GM19025 (cell line): ENCODE measurements around the gene TBC1D14.
"Not testable (repeated sequence)": the region's sequence is repeated elsewhere in the genome, so short reads cannot be mapped to it uniquely, and the experiment has no call there.

ENCODE experiments used
- ATAC-seq: cut with Tn5 transposase; IDR thresholded peaks from one replicate; pipeline ENCODE4 v1.9.1; 2021; ENCODE audit warnings: mild to moderate bottlenecking, low read depth, moderate library complexity; ENCODE audit not compliant: unreplicated experiment

TBC1D14 gene

DNA sequence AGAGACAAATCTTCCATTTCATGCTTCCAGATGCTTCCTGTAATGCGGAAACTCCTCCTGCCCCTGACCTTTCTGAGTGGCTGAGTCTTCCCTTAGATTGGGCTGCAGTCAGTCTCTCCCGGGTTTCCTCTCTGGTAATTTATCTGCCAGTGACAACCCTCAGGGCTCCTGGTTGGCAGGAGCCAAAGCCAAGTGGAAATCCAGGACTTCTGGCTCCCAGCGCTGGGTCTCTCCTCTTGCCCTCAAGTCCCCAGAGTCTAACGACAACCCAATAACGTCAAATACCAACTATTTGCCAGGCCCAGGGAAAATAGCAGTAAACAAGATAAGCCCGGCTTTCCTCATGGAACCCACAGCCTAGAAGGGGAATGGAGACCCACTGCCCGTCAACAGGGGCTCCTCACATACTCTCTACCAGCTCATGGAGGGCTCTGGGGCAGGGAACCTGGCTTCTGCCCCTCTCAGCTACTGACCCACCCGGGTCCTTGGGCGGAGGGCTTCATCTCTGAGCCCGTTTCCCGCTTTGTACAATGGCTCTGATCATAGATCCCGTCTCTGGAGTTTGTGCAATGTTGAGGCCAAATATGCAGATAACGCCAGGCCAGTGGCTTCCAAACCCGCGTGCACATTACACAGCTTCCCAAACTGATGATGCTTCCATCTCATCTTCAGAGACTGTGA is 1.1 kb upstream of the TBC1D14 start:
- ATAC-seq = no peak

DNA sequence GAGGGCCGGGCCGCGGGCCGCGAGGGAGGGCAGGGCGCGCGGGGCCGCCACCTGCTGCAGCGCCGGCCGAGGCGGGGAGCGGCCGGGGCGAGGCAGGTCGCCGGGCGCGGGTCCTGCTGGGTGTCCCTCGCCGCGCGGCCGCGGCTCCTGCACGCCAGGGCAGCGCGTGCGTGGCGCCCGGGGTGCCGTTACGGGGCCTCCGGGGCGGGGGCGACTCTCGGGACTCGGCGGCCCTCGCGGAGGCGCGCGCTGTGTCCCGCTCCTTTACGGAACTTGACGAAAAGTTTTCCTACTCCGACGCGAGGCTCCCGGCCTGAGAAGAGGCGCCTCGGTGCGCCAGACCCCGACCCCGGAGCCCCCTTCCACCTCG is 329 bp downstream of the TBC1D14 start:
- peak; percentile 32 for ATAC-seq

DNA sequence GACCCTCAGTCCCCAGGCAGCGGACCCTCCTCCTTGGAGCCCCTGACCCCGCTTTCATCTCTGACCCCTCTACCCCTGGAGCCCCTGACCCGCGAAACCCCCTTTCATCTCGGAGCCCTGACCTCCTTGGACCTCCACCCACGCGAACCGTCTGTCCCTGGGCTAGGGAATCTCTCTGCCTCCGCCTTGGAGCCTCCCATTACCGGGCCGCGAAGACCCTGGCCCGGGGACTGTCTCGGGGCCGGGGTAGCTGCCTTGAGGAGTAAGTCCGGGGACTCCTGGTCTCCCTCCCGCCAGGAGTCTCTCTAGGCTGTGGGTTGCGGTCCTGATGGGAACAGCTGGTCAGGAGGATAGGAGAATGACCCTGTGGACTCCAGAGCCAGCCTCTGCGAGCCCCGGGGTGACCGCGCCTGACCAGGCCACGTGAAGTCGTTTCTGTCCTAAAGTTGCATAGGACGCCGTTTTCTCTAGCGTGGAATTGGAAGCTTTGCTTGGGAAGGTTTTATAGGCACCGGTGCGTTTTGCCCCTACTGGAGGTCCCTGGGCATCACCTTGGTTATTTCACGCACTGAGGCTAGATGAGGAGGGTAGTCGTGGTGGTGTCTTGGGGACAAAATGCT is 824 bp downstream of the TBC1D14 start:
- ATAC-seq = no peak

DNA sequence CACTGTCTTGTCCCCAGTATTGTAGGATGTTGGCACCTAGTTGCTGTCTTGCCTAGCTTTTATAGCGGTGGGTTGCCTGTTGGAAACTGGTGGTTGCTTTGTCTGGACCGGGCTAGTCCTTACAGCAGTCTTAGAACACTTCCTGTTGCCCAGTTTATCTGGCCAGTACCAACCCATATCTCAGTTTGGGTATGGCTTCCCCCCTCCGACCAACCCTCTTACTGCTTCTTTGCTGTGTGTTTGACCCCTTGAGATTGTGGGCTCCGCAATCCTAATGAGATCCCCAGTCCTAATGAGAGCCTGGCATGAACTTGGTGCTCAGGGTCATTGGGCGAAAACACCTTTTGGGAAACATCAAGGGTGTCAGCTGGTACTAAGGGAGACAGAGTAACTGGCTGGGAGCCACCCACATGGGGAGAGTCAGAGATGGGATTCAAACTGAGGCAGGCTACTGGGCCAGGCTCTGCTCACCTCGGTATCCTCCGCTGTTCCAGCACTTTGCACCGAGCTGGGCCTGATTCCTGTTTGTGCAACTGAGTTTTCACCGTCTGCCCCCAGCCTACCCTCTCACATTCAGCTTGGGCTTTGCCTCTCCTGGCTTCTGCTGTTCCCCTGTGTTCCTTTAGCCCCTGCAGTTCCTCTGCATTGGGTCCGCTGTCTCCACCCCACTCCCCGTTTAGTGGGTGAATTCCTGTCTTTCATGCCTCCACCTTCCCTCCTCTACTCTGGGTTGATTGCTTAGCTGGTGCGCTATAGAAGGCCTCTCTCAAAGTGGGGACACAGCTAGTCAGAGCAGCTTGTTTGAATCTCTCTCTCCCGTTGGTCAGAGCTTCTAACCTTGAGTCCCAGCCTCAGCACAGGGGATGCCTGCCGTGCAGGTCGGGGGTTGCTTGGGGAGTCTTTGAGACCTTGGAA is 1.6 kb downstream of the TBC1D14 start:
- ATAC-seq = no peak

DNA sequence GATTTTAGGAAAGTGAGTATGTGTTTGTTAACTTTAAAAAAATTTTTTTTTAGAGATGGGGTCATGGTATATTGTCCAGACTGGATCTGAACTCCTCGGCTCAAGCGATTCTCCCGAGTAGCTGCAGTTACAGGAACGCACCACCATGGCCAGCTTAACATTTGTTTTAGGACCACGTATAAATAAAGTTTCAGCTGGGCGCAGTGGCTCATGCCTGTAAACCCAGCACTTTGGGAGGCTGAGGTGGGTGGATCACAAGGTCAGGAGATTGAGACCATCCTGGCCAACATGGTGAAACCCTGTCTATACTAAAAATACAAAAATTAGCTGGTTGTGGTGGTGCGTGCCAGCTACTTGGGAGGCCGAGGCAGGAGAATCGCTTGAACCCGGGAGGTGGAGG is 2.3 kb downstream of the TBC1D14 start:
- ATAC-seq = not testable (repeated sequence)

DNA sequence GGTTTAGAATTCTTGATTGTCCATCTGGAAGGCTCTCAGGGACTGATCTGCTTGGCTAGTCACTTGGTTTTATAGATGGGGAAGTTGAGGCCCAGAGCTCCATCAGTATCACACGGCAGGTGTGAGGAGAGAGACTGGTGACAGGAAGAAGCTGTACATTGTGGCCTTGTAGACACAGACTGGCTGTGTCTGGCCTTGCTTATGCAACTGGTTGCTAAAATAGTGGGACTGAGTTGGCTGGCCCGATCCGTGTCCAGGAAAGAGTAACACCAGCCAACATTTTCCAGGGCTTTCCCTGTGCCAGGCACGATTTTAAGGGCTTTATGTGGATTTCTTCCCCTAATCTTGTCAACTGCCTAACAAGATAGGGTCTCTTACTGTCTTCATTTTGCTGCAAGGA is 2.8 kb downstream of the TBC1D14 start:
- no peak for ATAC-seq

DNA sequence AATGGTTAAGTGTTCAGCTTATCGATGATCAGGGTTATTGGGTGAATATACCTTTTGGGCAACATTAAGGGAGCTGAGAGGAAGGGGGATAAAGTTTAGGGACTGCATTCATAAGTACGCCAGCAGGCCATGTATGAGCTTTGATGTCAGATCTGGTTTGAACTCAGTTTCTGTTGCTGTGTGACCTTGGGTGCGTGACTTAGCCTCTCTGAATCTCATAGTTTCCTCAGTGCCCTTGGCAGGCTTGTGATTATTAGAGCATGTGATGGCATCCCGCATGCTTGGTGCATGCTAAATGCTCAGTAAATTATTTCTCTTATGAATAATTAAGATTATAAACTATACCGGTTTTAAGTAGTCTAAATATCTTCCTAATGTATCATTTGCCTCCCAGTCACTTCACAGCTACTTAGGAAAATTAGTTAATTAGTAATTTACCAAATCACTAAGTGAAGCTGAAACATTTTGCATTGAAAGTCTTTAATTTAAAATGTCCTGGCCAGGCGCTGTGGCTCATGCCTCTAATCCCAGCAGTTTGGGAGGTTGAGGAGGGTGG is 3.8 kb downstream of the TBC1D14 start:
- ATAC-seq = no peak

DNA sequence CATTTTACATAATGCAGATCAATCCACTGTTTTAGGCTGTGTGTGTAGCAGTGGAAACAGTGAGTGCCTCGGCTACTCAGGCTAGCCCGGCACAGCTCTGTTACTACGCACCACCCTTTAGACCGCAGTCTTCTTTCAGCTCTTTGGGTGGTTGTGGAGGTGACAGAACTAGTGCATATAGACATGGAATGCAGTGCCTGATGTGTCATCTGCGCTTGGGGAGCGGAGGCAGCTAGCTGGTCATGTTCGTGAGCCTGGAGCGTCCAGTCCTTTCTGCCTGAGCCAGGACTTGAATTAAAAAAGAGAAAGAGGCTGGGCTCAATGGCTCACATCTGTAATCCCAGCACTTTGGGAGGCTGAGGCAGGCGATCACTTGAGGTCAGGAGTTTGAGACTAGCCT is 4.8 kb downstream of the TBC1D14 start:
- ATAC-seq = no peak

DNA sequence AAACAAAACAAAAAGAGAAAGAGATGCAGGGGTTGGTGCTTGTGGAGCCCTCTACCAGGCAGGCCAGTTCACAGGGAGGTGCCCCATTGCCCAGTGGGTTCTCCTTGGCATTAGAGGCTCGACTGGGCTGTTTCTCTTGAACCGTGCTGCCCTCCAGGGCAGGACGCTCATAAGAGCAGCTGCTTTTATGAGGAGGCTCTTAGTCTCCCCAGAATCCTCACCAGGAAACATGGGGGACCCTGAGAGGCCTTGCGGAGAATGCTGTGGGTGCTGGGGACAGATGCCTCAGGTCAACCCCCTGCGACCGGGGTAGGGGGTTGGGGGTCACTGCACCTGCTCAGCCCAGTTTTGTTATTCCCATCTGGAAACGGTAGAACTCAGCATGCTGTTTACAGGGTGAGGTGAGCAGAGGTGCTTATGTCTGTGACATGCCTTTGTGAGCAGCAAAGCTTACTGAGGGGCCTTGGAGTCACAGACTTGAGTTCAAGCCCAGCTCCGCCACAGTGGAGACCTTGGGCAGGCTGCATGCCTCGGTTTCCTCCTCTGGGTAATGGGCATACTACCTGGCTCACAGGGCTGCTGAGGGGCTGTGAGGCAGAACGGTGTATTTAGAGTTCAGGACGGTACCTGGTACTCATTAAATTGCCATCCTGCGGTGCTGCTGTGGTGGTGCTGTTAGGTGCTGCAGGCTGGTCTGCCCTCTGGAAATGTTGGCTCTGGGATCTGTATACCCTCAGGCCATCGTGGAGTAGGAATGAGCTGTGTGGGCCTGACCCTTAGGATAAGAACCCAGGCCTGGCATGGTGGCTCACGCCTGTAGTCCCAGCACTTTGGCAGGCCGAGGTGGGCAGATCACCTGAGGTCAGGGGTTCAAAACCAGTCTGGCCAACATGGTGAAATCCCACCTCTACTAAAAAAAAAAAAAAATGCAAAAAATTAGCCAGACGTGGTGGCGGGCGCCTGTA is 5.7 kb downstream of the TBC1D14 start:
- ATAC-seq = no peak

DNA sequence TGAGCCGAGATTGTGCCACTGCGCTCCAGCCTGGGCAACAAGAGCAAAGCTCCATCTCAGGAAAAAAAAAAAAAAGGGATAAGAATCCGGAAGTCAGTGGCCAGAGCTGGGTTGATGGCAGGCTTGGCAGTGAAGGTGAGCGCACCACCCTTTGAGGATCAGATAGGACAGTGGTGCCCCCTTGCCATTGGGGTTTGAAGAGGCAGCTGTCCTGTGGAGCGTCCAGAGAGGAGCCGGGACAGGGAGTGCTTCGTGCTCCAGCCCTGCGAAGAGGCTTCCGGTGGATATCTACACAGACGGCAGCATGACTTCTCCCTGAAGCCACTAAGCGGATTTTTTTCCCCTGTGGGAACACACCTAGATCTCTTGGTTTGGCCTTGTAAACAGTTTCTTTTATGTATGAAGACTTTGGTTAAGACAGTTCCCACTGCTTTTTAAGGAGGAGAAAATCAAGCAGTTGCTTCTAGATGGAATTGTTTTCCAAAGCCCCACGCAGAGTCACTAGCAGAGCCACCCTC is 6.5 kb downstream of the TBC1D14 start:
- no peak for ATAC-seq

DNA sequence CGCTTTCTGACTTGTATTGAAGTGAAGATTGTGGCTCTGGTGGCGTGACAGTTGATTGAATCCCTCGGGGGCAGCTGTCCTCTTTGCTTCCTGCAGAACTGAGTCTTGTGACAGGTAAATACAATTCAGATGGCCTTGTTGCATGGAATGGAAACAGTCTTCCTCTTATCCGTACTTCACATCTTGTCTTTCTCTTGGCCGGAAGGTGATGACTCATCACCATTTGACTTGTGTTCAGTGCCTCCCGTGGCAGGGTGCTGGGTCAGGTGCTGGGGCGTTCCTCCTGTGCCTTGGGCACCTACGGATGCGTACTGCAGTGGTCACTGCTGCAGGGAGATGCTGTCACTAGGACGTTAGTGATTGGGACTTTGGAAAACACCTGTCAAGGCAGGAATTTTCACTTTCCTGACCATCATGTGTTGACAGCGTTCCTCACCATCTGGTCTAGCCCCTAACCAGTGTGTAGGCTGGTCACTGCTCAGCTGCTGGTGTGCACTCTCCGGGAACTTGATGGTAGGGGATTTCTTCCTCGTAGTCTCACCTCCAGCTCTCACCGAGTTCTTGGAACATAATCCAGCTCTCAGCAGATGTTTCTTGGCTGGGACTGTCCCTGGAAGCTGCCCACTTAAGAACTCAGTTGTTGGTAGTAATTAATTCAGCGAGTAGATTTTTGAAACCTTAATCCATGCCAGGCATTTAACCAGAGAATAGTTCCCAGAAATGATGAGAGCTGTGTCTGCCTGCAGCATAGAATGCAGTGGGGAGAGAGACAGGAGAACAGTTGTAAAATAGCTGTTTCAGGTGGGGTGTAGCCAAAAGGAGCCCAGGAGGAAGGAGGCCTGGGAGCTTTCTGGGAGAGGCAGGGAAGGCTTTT is 7.2 kb downstream of the TBC1D14 start:
- no peak for ATAC-seq

DNA sequence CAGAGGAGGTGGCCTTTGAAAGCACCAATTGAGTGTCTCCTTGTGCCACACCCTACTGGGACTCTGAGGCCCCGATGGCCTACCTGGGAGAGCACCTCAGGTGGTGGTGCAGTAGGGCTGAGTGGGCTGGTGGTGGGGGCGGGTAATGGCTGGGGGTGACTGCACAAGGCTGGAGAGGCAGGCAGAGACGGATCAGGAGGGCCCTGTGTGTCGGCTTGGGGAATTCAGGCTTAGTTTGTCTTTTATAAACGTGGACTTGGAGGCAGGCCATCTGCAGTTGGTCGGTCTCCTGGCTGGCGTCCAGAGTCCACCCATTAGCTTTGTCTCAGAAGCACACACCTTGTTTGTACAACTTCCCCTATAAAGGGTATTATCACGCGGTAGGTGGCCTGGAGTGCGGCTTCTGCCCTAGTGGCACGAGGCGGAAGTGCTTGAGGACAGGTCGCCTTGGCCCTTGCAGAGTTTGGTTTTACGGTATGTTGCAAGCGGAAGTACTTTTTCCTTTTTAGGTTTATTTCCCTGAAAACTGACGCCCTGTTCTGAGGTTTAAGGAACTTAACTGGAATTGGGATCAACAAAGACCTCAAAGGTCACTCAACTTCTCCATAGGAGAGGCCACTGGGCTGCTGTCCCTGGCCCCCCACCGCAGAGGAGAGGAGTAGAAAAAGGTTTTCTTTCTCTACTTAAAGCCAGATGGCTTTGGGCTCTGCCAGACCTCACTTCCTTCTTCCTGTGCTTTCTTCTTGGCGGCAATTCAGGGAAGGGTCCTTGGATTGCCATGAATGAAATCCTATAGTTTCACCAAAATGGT is 8.0 kb downstream of the TBC1D14 start:
- no peak for ATAC-seq

DNA sequence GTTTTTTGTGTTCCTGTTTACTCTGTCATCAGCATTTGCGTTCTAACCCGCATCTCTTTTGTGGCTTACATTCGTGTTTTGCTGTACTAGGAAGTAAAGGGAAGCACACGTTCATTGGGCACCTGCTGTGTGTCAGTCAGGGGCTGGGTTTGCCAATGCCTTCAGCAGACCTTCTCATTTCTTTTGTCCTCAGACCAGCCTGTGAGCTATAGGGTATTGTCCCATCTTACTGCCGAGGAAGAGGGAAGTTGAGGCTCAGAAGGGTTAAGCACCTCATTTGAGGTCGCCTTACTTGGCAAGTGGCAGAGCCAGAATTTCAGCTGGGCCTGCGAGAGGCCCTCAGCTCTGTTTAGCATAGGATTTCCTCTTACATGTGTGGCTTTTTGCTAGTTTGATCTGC is 8.7 kb downstream of the TBC1D14 start:
- ATAC-seq = no peak

DNA sequence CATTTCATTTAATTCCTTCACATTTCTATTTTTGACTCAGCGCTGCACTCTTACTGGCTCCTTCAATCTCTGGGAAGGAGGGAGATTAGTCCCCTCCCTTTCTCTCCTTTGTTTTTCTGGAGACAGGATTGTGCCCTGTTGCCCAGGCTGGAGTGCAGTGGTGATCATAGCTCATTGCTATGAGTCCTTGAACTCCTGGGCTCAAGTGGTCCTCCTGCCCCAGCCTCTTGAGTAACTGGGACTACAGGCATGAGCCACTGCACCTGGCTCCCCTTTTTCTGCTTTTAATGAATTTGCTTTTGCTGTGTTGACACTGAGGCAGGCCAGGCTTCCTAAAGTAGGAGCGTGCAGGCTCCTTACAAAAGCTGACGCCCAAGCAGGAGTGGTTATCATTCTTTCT is 10.5 kb downstream of the TBC1D14 start:
- no peak for ATAC-seq

DNA sequence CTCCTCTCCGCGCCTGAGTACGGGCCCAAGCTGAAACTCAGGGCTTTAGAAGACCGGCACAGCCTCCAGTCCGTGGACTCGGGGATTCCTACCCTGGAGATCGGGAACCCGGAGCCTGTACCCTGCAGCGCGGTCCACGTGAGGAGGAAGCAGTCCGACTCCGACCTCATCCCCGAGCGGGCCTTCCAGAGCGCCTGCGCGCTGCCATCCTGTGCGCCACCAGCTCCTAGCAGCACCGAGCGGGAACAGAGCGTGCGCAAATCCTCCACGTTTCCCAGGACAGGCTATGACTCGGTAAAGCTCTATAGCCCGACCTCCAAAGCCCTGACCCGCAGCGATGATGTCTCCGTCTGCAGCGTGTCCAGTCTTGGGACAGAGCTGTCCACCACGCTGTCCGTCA is 13.9 kb downstream of the TBC1D14 start:
- ATAC-seq = no peak

DNA sequence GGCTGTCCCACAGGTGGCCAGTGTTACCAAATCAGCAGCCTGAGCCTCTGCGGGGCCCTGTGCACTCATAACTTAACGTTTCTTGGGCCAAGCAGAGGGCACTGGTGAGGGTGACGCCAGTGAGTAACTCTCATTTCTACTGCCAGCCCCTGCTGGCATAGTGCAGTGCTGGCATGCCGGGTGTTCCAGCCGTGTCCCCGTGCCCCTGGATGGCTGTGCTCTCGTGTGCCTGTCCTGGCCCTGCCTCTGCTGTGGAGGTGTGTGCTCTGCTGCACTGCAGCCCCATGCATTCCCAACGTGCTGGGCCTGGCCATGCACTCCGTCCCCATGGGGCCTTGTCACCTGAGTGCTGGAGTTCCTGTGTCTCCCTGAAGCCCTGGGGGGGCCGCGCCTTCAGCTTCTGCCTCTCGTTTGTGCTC is 14.7 kb downstream of the TBC1D14 start:
- ATAC-seq = no peak

DNA sequence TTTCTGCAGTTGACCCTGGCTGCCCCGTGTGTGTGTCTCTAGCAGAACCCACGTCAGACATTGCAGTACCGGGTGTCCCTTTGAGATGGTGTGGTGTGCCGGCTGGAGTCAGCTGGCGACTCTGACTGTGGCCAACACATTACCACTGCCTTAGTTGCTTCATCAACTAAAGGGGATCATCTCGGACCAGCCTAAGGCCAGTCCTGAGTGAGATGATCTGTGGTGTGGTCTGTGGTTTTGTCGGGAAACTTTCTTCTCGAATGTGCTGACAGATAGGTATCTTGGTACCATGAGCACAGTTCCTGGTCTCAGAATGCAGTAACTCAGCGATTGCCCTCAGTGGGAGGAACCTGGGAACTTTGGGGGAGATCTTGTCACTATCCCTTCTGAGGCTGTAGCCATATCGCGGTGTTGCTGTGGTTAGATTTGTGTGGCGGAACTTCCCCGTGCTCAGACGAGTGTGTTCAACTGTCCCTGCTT is 15.8 kb downstream of the TBC1D14 start:
- ATAC-seq = no peak

DNA sequence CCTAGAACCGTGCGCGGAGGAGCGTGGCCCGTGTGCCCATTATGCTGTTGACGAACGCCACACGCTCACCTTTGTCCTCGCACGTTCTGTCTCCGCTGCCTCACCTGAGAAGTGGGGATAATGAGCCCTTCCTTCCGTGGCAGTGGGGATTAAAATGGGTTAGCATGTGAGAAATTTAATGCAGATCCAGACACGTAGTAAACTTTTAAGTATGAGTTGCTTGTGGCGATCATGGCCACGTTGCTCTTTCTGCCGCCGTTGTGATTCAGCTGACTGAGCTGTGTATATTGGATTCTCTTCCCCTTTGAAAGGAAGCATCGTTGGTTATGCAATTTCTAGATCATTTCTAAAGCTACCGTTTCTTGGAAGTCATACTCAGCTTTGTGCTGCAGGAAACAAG is 16.5 kb downstream of the TBC1D14 start:
- ATAC-seq = no peak
